Mesendoderm (in vitro differentiated cells): ENCODE results near the gene ZNF423.

Experiments
- DNase-seq: peaks from one replicate; pipeline ENCODE4 v3.0.0; 2013
- H2AK5ac ChIP-seq: 2 replicates; pipeline ENCODE4 v1.6.1; 2013; ENCODE audit warnings: low read length, inconsistent platforms
- H2BK120ac ChIP-seq: 2 replicates; pipeline ENCODE4 v1.6.1; 2013; ENCODE audit warnings: low read depth, mild to moderate bottlenecking, low read length, moderate library complexity, mixed read lengths
- H2BK15ac ChIP-seq: replicated peaks from 2 replicates; pipeline ENCODE4 v1.6.1; 2013; ENCODE audit warnings: low read depth, mild to moderate bottlenecking, moderate library complexity
- H2BK5ac ChIP-seq: 2 replicates; pipeline ENCODE4 v1.6.1; 2013; ENCODE audit warnings: low read length, inconsistent platforms
- H3K18ac ChIP-seq: 2 replicates; pipeline ENCODE4 v1.6.1; 2013; ENCODE audit warnings: mild to moderate bottlenecking, low read length, mixed read lengths
- H3K23ac ChIP-seq: one replicate; pipeline ENCODE4 v1.6.1; 2013; ENCODE audit warnings: low read length
- H3K27ac ChIP-seq: 2 replicates; pipeline ENCODE4 v1.5.1; 2013; ENCODE audit warnings: low read depth, mild to moderate bottlenecking, inconsistent platforms, low read length, moderate library complexity
- H3K27me3 ChIP-seq: 2 replicates; pipeline ENCODE4 v1.6.1; 2013; ENCODE audit warnings: low read length, control low read depth, mild to moderate bottlenecking, inconsistent platforms; ENCODE audit not compliant: insufficient read depth, poor library complexity
- H3K36me3 ChIP-seq: 2 replicates; pipeline ENCODE4 v1.6.1; 2013; ENCODE audit warnings: low read length, inconsistent platforms; ENCODE audit not compliant: control insufficient read depth, insufficient read depth
- H3K4ac ChIP-seq: one replicate; pipeline ENCODE4 v1.6.1; 2013; ENCODE audit warnings: low read depth, mild to moderate bottlenecking, low read length, moderate library complexity
- H3K4me1 ChIP-seq: 2 replicates; pipeline ENCODE4 v1.6.1; 2013; ENCODE audit warnings: low read depth, low read length, inconsistent platforms; ENCODE audit not compliant: control insufficient read depth
- H3K4me2 ChIP-seq: 2 replicates; pipeline ENCODE4 v1.6.1; 2013; ENCODE audit warnings: low read length
- H3K4me3 ChIP-seq: 2 replicates; pipeline ENCODE4 v1.5.1; 2013; ENCODE audit warnings: mild to moderate bottlenecking, low read length
- H3K56ac ChIP-seq: one replicate; pipeline ENCODE4 v1.6.1; 2013; ENCODE audit warnings: low read length
- H3K79me1 ChIP-seq: 2 replicates; pipeline ENCODE4 v1.6.1; 2013; ENCODE audit warnings: low read length, inconsistent platforms
- H3K79me2 ChIP-seq: 2 replicates; pipeline ENCODE4 v1.6.1; 2013; ENCODE audit warnings: mild to moderate bottlenecking, low read length; ENCODE audit not compliant: control insufficient read depth, insufficient read depth
- H3K9ac ChIP-seq: 2 replicates; pipeline ENCODE4 v1.6.1; 2013; ENCODE audit warnings: low read length, inconsistent platforms
- H4K5ac ChIP-seq: one replicate; pipeline ENCODE4 v1.6.1; 2013; ENCODE audit warnings: low read length
- H4K8ac ChIP-seq: one replicate; pipeline ENCODE4 v1.6.1; 2013; ENCODE audit warnings: low read depth, mild to moderate bottlenecking, control low read depth, low read length, moderate library complexity
- WGBS: extraction: QIAGEN DNeasy Blood & Tissue Kit; methylation state at CpG from one replicate; pipeline ENCODE4 v1.1.7; 2013; ENCODE audit warnings: low lambda C conversion rate, missing lambda C conversion rate; ENCODE audit not compliant: insufficient coverage; ENCODE audit errors: extremely low coverage; 5-methylcytosine and 5-hydroxymethylcytosine counted together

ZNF423 gene

GRCh38 chr16:49701789-49702494 is 154.0 kb downstream of the ZNF423 start:
- Histone ChIP-seq H3K79me1 (peaks cover 2% of the 10 kb centered on the region), H2BK15ac (no peak overlapping the region), H3K79me2 (no peaks in the 10 kb centered on the region), H3K27me3 (no peaks in the 10 kb centered on the region), H2AK5ac (no peak overlapping the region), H4K5ac (no peak overlapping the region), H3K4ac (peak overlapping the region; percentile 22), H3K4me1 (peaks cover 28% of the 10 kb centered on the region), H4K8ac (no peak overlapping the region), H3K9ac (peak overlapping the region; percentile 32), H3K4me3 (no peak overlapping the region), H3K4me2 (no peak overlapping the region), H3K27ac (peak overlapping the region; percentile 82), H3K18ac (peak overlapping the region; percentile 81), H3K23ac (peak overlapping the region; percentile 29), H3K56ac (peak overlapping the region; percentile 75), H3K36me3 (no peaks in the 10 kb centered on the region), H2BK120ac (peak overlapping the region; percentile 29), H2BK5ac (peak overlapping the region; percentile 39)
- peak; percentile 80 for DNase-seq
- WGBS: no CpG with 5 or more reads among the region's 15 CpGs

DNA sequence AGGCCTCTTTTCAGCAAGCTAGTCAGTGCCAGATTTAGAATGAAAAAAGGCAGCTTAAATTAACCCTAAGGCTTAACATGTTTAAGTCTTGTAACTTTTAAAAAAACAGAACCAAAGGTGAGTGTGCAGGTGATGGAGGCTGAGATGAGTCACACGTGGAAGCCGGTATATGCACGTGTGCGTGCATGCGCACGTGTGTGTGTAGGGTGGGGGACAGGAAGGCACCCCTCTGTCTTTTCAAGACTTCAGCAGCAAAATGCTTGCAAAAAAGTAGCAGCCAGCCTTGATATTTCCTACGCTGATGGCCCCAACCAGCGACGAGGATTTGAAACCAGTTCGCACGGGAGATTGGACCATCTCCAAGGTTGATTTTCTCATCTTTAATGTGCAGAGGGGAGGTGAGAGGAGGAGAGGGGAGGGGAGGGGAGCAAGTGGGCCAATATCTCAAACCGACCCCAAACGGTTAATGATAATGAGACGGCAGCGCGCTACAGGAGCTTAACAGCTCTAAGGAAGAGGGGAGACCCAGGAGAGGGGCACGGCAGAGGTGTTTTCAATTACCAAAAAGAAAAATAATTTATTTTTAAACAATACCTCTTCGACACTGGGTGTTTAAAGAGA is 154.7 kb downstream of the ZNF423 start:
- Histone ChIP-seq H3K79me1 (peaks cover 2% of the 10 kb centered on the region), H2BK15ac (no peak overlapping the region), H3K56ac (peak overlapping the region; percentile 86), H3K4me1 (peaks cover 34% of the 10 kb centered on the region), H3K23ac (no peak overlapping the region), H3K9ac (peak overlapping the region; percentile 56), H3K4me2 (peak overlapping the region; percentile 30), H2AK5ac (no peak overlapping the region), H3K27ac (peak overlapping the region; percentile 82), H3K36me3 (no peaks in the 10 kb centered on the region), H3K4me3 (no peak overlapping the region), H4K5ac (peak overlapping the region; percentile 21), H2BK120ac (no peak overlapping the region), H3K18ac (peak overlapping the region; percentile 93), H3K79me2 (no peaks in the 10 kb centered on the region), H4K8ac (no peak overlapping the region), H3K4ac (peak overlapping the region; percentile 74), H3K27me3 (no peaks in the 10 kb centered on the region), H2BK5ac (peak overlapping the region; percentile 85)
- no CpG with 5 or more reads among the region's 18 CpGs for WGBS
- DNase-seq: peak; percentile 40

DNA sequence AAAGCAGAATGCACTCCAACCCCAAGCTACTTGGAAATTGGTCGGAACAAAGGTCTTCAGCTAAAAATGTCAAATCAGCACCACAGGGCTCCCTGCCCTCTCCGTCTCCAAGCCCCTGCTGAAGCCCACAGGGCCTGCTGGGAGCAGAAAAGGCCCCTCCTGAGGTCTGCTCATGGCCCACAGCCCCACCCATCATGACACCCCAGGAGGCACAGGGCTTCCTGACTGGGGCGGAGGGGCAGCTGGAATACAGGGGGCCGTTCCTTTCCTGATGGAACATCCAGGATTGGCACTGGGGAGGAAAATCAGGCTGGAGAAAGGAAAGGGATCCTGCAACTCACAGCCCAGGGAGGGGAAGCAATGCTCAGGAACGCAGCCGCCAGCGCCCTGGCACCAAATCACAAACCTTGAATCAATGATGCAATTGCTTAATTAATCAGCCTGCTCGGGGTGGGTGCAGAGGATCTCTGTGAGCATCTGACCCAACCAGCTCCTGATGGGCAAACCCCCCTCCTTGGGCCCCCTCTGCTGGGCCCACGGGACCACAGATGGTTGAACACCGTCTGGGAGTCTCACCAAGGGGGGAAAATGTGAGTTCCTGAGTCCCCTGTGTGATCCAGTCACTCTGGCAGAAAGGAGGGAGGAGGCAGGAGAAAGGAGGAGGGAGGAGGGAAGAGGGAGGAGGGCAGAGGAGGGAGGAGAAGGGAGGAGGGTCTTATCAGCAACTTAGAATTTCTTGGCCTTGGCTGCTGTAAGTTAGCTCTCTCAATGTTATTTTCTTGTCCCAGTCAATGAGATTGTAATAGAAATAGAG is 155.5 kb downstream of the ZNF423 start:
- Histone ChIP-seq H3K36me3 (no peaks in the 10 kb centered on the region), H3K56ac (peak overlapping the region; percentile 63), H4K5ac (no peak overlapping the region), H4K8ac (no peak overlapping the region), H3K79me1 (peaks cover 2% of the 10 kb centered on the region), H2BK5ac (peak overlapping the region; percentile 81), H3K23ac (no peak overlapping the region), H2BK15ac (no peak overlapping the region), H2AK5ac (peak overlapping the region; percentile 53), H3K4me1 (peaks cover 40% of the 10 kb centered on the region), H3K27me3 (no peaks in the 10 kb centered on the region), H3K79me2 (no peaks in the 10 kb centered on the region), H3K18ac (peak overlapping the region; percentile 35), H3K4me3 (no peak overlapping the region), H2BK120ac (no peak overlapping the region), H3K4me2 (no peak overlapping the region), H3K4ac (peak overlapping the region; percentile 81), H3K27ac (peak overlapping the region; percentile 82), H3K9ac (peak overlapping the region; percentile 49)
- no CpG with 5 or more reads among the region's 10 CpGs for WGBS
- DNase-seq: peak; percentile 87

- Histone ChIP-seq H3K4me1 (peaks cover 40% of the 10 kb centered on the region), H2BK5ac (peak overlapping the region; percentile 67), H3K79me2 (no peaks in the 10 kb centered on the region), H3K27me3 (no peaks in the 10 kb centered on the region), H3K18ac (peak overlapping the region; percentile 98), H2BK15ac (no peak overlapping the region), H3K36me3 (no peaks in the 10 kb centered on the region), H3K23ac (no peak overlapping the region), H3K4ac (peak overlapping the region; percentile 98), H3K56ac (peak overlapping the region; percentile 75), H3K79me1 (peaks cover 2% of the 10 kb centered on the region), H2BK120ac (peak overlapping the region; percentile 98), H3K4me2 (no peak overlapping the region), H2AK5ac (no peak overlapping the region), H3K9ac (peak overlapping the region; percentile 46), H4K8ac (no peak overlapping the region), H4K5ac (no peak overlapping the region), H3K27ac (peak overlapping the region; percentile 85), H3K4me3 (no peak overlapping the region)
- peak; percentile 16 for DNase-seq
- no CpG with 5 or more reads among the region's 3 CpGs for WGBS
Observed at GRCh38 chr16:49699841-49700175, 156.1 kb downstream of the ZNF423 start.

GRCh38 chr16:49698931-49699840 is 156.7 kb downstream of the ZNF423 start:
- H3K23ac ChIP-seq: no peak overlapping the region
- peaks cover 40% of the 10 kb centered on the region for H3K4me1 ChIP-seq
- no peaks in the 10 kb centered on the region for H3K27me3 ChIP-seq
- peak overlapping the region; percentile 67 for H2BK5ac ChIP-seq
- peak overlapping the region; percentile 98 for H2BK120ac ChIP-seq
- H3K36me3 ChIP-seq: no peaks in the 10 kb centered on the region
- H3K79me1 ChIP-seq: peaks cover 2% of the 10 kb centered on the region
- DNase-seq: peak; percentile 27
- H2AK5ac ChIP-seq: no peak overlapping the region
- peak overlapping the region; percentile 98 for H3K4ac ChIP-seq
- H4K8ac ChIP-seq: no peak overlapping the region
- H2BK15ac ChIP-seq: peak overlapping the region; percentile 21
- peak overlapping the region; percentile 85 for H3K27ac ChIP-seq
- WGBS: no CpG with 5 or more reads among the region's 18 CpGs
- no peak overlapping the region for H3K4me2 ChIP-seq
- H4K5ac ChIP-seq: no peak overlapping the region
- peak overlapping the region; percentile 75 for H3K56ac ChIP-seq
- no peak overlapping the region for H3K4me3 ChIP-seq
- H3K9ac ChIP-seq: peak overlapping the region; percentile 46
- peak overlapping the region; percentile 98 for H3K18ac ChIP-seq
- H3K79me2 ChIP-seq: no peaks in the 10 kb centered on the region
